Astrocyte of the cerebellum (primary cell): ENCODE data around the gene ATG5.

Source experiments
- DNase-seq: peaks from one replicate; pipeline ENCODE4 v3.0.0-alpha.2; 2011; ENCODE audit warnings: low read depth
- H3K4me3 ChIP-seq: 2 replicates; pipeline ENCODE4 v1.5.1; 2011; ENCODE audit warnings: mild to moderate bottlenecking, low read depth, low read length, moderate library complexity
- in situ Hi-C: cut with HindIII; loops from 2 replicates; pipeline ENCODE4 v1.10.0; 2017; ENCODE audit warnings: low sequenced_read_pairs
- TF ChIP-seq, protein P1 (sequence below): IDR thresholded peaks from 2 replicates; pipeline ENCODE4 v1.5.1; 2012; ENCODE audit warnings: low read length, low read depth, moderate library complexity, mild to moderate bottlenecking; ENCODE audit errors: missing control alignments

The ATG5 gene

DNA sequence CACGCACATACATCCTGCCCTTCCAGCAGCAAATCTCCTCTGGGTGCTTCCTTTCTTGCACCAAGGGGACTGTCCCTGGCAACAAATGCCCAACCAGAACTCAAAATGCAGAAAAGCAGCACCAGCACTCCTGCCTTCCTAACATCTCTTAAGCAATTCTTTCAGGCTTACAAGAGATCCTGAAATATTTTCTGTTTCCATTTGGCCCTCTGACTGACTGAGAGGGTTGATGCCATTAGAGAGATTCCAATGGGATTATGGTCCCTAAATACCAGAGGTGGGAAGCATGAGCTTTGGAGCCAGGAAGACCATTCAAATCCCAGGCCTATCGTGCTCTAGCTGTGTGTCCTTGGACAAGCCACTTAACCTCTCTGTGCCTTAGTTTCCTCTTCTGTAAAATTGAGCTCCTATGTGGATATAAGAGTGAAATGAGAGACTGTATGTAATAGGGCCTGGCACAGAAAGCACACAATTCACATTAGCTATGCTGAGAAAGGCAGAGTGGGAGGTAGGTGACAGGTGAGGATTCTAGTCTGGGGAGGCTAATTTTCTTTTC lies 182.6 kb downstream of the ATG5 start:
- DNase-seq = no peak
- TF ChIP-seq, protein P1, sequence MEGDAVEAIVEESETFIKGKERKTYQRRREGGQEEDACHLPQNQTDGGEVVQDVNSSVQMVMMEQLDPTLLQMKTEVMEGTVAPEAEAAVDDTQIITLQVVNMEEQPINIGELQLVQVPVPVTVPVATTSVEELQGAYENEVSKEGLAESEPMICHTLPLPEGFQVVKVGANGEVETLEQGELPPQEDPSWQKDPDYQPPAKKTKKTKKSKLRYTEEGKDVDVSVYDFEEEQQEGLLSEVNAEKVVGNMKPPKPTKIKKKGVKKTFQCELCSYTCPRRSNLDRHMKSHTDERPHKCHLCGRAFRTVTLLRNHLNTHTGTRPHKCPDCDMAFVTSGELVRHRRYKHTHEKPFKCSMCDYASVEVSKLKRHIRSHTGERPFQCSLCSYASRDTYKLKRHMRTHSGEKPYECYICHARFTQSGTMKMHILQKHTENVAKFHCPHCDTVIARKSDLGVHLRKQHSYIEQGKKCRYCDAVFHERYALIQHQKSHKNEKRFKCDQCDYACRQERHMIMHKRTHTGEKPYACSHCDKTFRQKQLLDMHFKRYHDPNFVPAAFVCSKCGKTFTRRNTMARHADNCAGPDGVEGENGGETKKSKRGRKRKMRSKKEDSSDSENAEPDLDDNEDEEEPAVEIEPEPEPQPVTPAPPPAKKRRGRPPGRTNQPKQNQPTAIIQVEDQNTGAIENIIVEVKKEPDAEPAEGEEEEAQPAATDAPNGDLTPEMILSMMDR = no peak
- in situ Hi-C loops = no loop called here
- H3K4me3 ChIP-seq = no peak overlapping the region

DNA sequence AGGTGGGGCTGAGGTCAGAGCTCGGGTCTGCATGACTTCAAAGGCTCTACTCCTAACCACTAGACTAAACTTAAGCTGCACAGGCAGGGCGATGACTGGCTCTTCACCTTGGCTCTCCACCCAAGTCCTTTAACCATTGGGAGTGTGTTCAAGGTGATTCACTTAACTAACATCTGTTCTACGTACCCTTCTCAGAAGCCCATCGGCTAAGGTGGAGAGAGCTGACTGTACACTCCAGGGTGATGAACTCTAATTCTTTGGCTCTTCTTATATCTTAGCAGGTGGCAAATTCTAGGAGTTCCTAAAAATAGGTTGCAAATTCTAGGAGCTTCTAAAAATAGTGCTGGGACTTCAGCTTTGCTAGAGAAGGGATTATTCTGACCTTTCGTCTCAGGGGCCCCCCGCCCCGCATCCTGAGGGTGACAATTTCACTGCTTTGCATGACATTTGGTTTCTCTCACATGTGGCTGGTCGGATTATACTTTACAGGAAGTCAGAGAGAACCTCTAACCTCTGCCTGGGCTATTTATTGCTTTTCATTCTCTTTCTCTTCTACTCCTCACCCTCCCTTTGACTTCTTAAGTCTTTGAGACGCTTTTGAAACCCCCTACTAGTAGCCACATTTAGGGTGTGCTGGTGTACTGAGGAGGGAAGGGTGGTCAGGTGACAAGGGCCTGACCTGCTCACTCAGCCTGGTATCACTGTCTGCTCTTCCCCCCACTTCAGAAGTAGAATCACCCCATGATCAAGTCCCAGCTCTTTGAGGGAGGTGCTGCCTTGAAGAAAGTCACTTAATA lies 183.9 kb downstream of the ATG5 start:
- in situ Hi-C loops = no loop called here
- no peak for DNase-seq

DNA sequence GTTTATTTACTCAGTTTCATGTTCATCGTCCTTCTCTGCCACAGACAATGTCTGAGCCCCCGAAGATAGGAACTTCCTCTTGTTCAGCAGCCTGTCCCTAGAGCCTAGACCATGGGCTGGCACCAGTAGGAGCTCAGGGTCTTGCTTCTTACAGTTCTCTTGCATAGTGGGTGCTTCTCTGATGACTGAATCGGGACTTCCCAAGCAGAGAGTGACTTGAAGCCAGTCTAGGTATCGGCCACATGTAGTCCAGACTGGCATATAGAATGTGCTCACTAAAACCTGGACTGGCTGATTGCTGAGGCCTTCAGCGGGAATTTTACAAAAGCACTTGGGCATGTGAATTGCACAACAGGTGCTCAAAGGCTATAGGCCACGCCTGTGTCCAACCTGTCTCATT lies 187.4 kb downstream of the ATG5 start:
- H3K4me3 ChIP-seq = no peak overlapping the region
- no peak for DNase-seq
- in situ Hi-C loops = no loop called here
- TF ChIP-seq, protein P1 = no peak

More for the DNA sequence above, 183.9 kb downstream of the ATG5 start:
- H3K4me3 ChIP-seq = no peak overlapping the region
- TF ChIP-seq, protein P1 = no peak

DNA sequence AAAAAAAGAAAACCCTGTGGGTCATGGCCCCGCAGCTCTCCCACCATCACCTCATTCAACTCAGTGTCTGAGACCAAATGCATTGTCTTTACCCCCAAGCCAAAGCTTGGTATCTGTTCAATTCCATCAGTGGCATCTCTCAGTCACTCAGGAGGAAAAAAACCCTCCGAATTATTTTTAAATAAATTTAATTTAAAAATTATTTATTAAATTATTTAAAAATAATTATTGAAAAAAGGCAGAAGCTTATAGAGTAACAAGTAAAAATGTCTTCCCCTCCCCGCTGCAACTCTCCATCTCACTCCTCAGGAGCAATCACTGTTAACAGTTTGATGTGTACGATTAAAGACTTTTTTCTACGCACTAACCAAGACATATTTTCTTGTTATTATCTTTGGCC lies 188.7 kb downstream of the ATG5 start:
- in situ Hi-C loops = no loop called here
- TF ChIP-seq, protein P1 = no peak
- no peak for DNase-seq
- H3K4me3 ChIP-seq = no peak overlapping the region

DNA sequence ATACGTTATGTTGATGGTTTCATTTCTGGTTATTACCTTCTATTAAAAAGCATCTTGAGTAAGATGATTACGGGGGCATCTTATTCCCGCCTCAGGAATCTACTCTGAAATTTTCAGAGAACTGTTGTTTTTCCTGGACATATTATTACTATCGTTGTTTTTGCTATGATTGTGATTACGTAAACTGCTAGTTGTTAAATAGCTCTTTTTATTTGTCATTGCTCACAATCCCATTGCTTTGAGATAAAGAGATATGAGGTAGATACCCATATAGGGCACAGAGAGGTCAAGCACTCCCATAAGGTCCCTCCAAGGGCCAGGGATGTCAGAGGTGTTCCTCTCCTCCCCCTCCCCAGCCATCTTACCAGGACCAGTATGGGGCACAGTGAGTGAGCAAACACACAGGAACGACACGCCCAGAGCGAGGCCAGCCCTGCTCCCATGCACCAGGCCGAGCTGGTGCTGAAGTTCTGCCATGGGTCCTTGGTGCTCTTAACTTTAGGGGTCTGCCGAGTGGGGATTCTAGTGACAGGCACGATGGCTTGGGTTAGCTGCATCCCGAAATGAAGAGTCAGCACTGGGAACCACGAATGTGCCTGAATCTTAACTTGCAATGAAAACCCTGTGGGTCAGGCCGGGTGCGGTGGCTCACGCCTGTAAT lies 189.5 kb downstream of the ATG5 start:
- no peak for DNase-seq
- in situ Hi-C loops = no loop called here
- TF ChIP-seq, protein P1 = no peak
- no peak overlapping the region for H3K4me3 ChIP-seq

DNA sequence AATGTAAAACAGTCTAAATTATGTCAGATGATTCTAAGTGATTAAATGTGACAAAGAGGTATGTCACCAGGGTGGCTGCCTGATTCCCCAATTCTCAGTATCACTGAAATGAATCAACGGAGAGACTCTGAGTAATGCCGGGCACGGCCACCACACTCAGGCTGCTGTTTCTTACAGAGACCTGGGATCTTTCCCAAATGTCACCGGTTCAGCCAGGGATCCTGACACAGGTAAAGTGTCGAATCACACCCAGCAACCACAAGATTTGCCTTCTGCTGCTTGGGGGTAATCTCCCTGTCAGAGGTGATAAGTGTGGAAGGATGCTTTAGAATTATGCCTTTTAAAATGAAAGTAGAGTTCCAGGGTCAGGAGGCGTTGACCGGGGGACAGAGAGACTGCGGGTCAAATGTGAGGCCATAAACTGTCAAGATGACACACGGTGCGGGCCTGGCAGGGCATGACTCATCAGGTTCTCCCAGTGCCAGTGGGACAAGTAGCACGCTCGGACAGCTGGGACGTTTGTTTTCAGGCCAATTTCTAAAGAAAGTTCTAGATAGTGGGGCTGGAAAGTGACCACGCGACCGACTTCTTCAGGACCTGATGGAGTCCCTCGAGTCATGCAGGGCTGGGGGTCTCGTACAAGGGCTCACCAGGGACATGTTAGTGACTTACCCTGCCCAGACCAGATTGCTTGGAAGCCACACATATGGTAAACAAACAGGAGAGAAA lies 190.5 kb downstream of the ATG5 start:
- in situ Hi-C loops = no loop called here
- no peak for DNase-seq
- H3K4me3 ChIP-seq = no peak overlapping the region
- TF ChIP-seq, protein P1 = no peak
